Subcutaneous adipose tissue (tissue), 4 donors: ENCODE results near the gene TMEM273. TPM values are rescaled to one million over a fixed set of nuclear protein-coding genes. Genes with fewer than 3 reads are reported as not detected.

Experiments used
- total RNA-seq, 4 donors: library from RNA; depleted of rRNA; stranded (reverse); fragments of >200 nt; gene quantifications; one replicate each; pipeline ENCODE4 v1.1.0, GENCODE V29; 2016
- TF ChIP-seq, protein P1 (sequence below): fragments of 450-650 bp; IDR thresholded peaks from one replicate; pipeline ENCODE4 v1.5.1; 2016; ENCODE audit warnings: low read depth, mild to moderate bottlenecking, control low read depth, antibody characterized with exemption, moderate library complexity

TMEM273 gene
- total RNA-seq, 4 donors from 2014 or later: 16.1 to 48.0 (median 28.3) TPM

DNA sequence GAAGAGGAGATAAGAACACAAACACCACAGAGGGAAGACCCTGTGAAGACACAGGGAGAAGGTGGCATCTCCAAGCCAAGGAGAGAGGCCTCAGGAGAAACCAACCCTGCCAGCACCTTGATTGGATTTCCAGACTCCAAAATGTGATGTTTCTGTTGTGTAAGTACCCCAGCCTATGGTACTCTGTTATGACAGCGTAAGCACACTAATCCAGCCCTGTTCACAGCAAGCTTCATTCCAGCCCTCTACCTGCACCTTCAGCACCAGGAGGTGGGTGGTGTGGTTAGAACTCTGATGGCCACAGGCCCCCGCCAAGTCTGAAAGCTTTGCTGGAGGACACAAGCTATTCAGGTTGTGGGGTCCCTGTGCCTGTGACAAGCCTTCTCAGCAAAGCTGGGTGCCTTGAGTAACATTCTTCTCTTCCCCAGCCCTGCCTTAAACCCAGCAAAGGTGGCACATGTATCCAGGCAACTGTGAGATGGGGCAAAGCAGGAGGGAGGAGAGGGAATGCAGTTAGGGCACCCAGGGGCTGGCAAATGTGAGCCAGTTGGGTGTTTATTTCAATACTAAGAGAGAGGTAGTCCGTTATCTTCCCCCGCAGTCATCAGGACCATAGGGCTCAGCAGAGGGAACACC lies 77.4 kb downstream of the TMEM273 start:
- TF ChIP-seq, protein P1, sequence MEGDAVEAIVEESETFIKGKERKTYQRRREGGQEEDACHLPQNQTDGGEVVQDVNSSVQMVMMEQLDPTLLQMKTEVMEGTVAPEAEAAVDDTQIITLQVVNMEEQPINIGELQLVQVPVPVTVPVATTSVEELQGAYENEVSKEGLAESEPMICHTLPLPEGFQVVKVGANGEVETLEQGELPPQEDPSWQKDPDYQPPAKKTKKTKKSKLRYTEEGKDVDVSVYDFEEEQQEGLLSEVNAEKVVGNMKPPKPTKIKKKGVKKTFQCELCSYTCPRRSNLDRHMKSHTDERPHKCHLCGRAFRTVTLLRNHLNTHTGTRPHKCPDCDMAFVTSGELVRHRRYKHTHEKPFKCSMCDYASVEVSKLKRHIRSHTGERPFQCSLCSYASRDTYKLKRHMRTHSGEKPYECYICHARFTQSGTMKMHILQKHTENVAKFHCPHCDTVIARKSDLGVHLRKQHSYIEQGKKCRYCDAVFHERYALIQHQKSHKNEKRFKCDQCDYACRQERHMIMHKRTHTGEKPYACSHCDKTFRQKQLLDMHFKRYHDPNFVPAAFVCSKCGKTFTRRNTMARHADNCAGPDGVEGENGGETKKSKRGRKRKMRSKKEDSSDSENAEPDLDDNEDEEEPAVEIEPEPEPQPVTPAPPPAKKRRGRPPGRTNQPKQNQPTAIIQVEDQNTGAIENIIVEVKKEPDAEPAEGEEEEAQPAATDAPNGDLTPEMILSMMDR: no peak

DNA sequence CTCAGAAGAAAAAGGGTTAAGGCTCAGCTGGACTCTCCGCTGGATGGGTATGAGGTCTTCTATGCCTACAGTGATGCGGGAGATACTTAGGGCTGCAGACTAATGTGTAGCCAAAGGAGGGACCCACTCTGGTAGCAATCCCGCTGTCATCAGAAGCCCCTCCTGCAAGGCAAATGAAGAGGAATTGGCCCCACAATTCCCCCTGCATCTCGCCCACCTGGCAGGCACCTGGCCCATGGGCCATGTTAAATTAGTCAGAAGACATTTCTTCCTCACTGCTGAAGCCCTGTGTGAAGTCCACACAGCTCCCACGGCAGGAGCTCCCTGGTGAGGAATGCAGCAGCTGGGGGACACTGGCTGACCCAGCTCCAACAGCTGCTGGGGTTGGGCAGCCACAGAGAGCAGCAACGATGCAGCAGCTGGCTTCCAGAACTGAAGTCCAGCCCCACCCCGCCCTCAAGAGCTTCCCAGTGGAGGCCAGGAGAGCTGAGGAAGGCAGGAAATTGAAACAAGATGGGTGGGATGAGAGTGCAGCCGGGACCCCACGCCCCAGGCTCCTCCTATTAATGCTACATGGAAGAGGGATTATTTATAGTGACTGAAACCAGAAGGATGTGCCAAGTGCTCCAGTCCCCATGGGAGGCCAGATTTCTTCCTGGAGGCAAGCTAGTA lies 78.4 kb downstream of the TMEM273 start:
- TF ChIP-seq, protein P1: no peak

DNA sequence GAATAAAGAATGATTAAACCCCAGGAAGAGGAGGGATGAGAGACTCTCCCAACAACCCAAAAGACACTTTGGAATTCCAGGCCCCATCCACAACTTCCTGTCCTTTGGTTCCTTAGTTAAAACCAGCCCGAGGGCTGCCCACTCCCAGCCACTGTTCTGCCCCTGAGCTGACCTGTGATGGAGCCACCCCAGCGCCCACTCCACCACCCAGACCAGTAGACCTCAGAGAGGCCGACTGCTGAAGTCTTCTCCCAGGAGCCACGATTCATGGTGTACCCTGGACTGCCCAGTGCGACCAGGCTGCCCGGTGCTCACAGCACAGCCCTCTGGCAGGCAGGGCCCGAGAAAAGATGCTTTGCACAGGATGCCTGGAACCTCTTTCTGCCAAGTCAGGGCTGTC lies 79.5 kb downstream of the TMEM273 start:
- TF ChIP-seq, protein P1: no peak

DNA sequence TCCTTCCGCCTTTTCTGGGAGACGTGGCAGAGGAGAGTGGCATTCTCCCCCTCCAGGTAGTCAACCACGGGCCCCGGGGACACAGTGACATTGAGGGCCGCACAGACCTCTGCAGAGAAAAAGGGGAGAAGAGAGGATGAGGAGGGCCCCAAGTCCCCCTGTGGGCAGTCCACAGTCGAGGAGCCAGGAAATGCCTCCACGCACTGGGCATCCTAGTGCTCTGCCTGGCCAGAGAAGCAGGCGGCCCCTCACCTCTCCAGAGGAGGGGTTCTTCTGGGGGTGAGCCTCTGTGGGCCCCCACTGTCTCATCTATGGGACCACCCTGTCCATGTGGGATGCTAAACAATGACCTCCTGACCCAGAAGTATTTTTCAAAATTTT lies 80.3 kb downstream of the TMEM273 start:
- TF ChIP-seq, protein P1: no peak

DNA sequence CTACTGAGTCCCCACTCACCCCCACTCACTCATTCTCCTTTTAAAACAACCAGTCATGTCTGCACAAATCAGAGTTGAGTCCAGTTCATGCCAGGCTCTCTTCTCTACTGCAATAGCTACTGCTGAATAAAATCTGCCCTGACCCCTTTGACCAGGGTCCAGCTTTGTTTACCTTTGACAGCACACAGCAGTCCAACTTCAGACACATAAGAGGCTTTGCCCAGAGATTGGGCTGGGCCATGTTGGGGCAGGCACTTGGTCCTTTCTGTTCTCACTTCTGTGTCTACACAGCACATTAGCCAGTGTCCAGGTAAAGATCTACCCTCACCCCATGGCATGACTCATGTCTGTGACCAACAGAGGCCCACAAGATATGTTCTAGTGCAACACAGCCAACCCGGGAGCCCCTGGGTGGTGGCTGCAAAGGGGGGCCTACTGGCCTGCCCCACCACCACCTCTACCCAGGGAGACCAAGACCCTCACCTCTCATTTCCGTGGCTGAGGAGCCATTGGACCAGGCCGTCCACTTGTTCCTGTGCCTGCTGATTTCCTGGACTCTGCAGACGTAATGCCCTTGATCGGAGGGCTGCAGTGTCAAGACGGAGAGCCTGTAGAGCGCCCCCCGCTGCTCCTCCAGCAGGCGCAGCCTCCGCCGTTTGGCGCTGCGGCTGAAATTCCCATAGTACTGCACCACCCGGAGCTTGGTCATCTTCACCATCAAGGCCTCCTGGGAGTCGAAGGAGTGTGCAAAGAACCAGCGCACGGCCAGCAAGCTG lies 80.9 kb downstream of the TMEM273 start:
- TF ChIP-seq, protein P1: no peak

DNA sequence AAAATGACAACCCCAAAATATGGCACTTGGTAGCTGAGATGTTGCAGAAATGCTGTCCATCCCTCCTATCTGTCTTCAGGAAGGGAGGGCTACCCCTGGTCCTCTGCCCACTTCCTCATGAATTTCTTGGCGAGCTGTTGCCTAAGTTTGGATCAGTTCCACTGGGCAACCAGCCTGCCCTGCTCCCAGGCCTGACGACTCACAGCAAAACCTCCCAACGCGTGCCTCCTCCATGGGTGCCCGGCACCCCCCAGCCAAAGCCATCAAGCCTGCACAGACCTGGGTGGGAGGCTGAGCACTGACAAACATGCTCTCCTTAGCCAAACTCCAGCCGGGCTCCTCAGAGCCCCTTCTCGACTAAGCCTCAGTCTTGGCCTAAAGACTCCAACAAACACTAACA lies 81.7 kb downstream of the TMEM273 start:
- TF ChIP-seq, protein P1: no peak

DNA sequence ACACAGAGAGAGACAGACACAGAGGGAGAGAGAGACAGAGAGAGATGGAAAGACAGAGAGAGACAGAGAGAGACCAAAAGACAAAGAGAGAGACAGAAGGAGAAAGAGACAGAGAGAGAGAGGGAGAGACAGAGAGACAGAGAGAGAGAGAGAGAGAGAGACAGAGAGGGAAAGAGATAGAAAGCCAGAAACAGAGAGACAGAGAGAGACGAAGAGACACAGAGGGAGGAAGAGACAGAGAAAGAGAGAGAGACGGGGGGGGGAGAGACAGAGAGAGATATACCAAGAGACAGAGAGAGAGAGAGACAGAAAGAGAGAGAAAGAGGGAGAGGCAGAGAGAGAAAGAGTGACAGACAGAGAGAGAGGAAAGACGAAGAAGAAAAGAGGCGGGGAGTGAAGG lies 83.1 kb downstream of the TMEM273 start:
- TF ChIP-seq, protein P1: no peak
